Stimulated activated CD4-positive, alpha-beta T cell treated with anti-CD3 and anti-CD28 coated beads, Interleukin-4, amount 100 ng/mL, for 24 hours (primary cell): ENCODE data around the gene TLE5.
"Not testable (repeated sequence)": the region's sequence is repeated elsewhere in the genome, so short reads cannot be mapped to it uniquely, and the experiment has no call there.

Source experiments
- DNase-seq: peaks from one replicate; pipeline ENCODE4 v3.0.0-alpha.2; 2020

Gene TLE5

GRCh38 chr19:3095441-3096191 is 33.3 kb upstream of the TLE5 start:
- DNase-seq: peak; percentile 45

- no peak for DNase-seq
These were observed 32.5 kb upstream of the TLE5 start for GRCh38 chr19:3094601-3095440.

- not testable (repeated sequence) for DNase-seq
These were observed 27.1 kb upstream of the TLE5 start for GRCh38 chr19:3089299-3089855.

- no peak for DNase-seq
These were observed 25.5 kb upstream of the TLE5 start for GRCh38 chr19:3087769-3088168.

GRCh38 chr19:3084943-3085342 is 22.6 kb upstream of the TLE5 start:
- DNase-seq: no peak

GRCh38 chr19:3083964-3084363 is 21.7 kb upstream of the TLE5 start:
- no peak for DNase-seq

- no peak for DNase-seq
These were observed 20.0 kb upstream of the TLE5 start for GRCh38 chr19:3082331-3082730.

- no peak for DNase-seq
These were observed 18.0 kb upstream of the TLE5 start for GRCh38 chr19:3080286-3080685.

GRCh38 chr19:3079578-3079977 is 17.3 kb upstream of the TLE5 start:
- DNase-seq: no peak

- DNase-seq: peak; percentile 80
These were observed 13.5 kb upstream of the TLE5 start for GRCh38 chr19:3075605-3076431.

- DNase-seq: no peak
These were observed 11.8 kb upstream of the TLE5 start for GRCh38 chr19:3073931-3074595.

- no peak for DNase-seq
These were observed 10.9 kb upstream of the TLE5 start for GRCh38 chr19:3073159-3073563.

- no peak for DNase-seq
These were observed 9.5 kb upstream of the TLE5 start for GRCh38 chr19:3071768-3072167.

GRCh38 chr19:3068071-3068470 is 5.8 kb upstream of the TLE5 start:
- DNase-seq: no peak

- DNase-seq: no peak
These were observed 5.3 kb upstream of the TLE5 start for GRCh38 chr19:3067563-3067962.

- no peak for DNase-seq
These were observed 4.3 kb upstream of the TLE5 start for GRCh38 chr19:3066482-3067049.

GRCh38 chr19:3065675-3066357 is 3.5 kb upstream of the TLE5 start:
- no peak for DNase-seq

- no peak for DNase-seq
These were observed 1.7 kb upstream of the TLE5 start for GRCh38 chr19:3064011-3064330.

GRCh38 chr19:3061182-3062161 is 823 bp downstream of the TLE5 start:
- DNase-seq: peak; percentile 53

- no peak for DNase-seq
These were observed 1.5 kb downstream of the TLE5 start for GRCh38 chr19:3060857-3061181.

- DNase-seq: no peak
These were observed 2.6 kb downstream of the TLE5 start for GRCh38 chr19:3059653-3060052.
